Lower lobe of right lung (tissue), 2 donors: ENCODE results near the gene SLC6A3. TPM values are rescaled to one million over a fixed set of nuclear protein-coding genes. Genes with fewer than 3 reads are reported as not detected.
A peak's percentile ranks its signal among the peaks of the same experiment; 100 is the strongest.

Experiments
- ATAC-seq, 2 donors: fragments of 200-7000 bp; cut with Tn5 transposase; one replicate each; pipeline ENCODE4 v1.9.1; 2020 to 2022; ENCODE audit warnings: mild to moderate bottlenecking in 2 of 2, moderate library complexity in 2 of 2
- DNase-seq: peaks from one replicate; pipeline ENCODE4 v3.0.0-alpha.2; 2020
- H3K27ac ChIP-seq: fragments of 200-600 bp; one replicate; pipeline ENCODE4 v1.8.0; 2022
- H3K27me3 ChIP-seq: fragments of 200-600 bp; one replicate; pipeline ENCODE4 v1.8.0; 2022; ENCODE audit warnings: low read depth
- H3K36me3 ChIP-seq: fragments of 200-600 bp; one replicate; pipeline ENCODE4 v1.8.0; 2022; ENCODE audit warnings: mild to moderate bottlenecking
- H3K4me1 ChIP-seq: fragments of 200-600 bp; one replicate; pipeline ENCODE4 v1.8.0; 2022
- H3K4me3 ChIP-seq: fragments of 200-600 bp; one replicate; pipeline ENCODE4 v1.8.0; 2022; ENCODE audit warnings: mild to moderate bottlenecking
- H3K9me3 ChIP-seq: fragments of 200-600 bp; one replicate; pipeline ENCODE4 v1.8.0; 2022
- CTCF ChIP-seq: fragments of 200-600 bp; IDR thresholded peaks from one replicate; pipeline ENCODE4 v1.8.0; 2022; ENCODE audit warnings: antibody characterized with exemption, mild to moderate bottlenecking
- intact Hi-C: fragments of 100-400 bp; cut with DNase I; formaldehyde crosslinking; loops from one replicate; pipeline ENCODE4 v1.11.0; 2022
- total RNA-seq: library from RNA; stranded (reverse); fragmentation: NEBNext Ultra II Directional; extraction: Animal tissue kit (Norgen Biotek cat#: 25700); gene quantifications from one replicate; pipeline ENCODE4 v1.2.1, GENCODE V29; 2021
- donor health status: DM: no; HTN: yes; CAD: no; lungs with severe emphysema.

Gene SLC6A3
- total RNA-seq, 1 donor from 2014 or later: 0.12 TPM

- Histone ChIP-seq H3K4me3 (peak overlapping the region; percentile 27), H3K27ac (no peak overlapping the region), H3K27me3 (peaks cover 72% of the 10 kb centered on the region), H3K4me1 (peaks cover 15% of the 10 kb centered on the region), H3K9me3 (no peaks in the 10 kb centered on the region), H3K36me3 (no peaks in the 10 kb centered on the region)
- ATAC-seq: peak in 1 of 2 donors; percentile 5
- no peak for DNase-seq
- intact Hi-C loops: no loop called here
- no peak for TF ChIP-seq CTCF
Measured at GRCh38 chr5:1444361-1445189, 665 bp downstream of the SLC6A3 start.

- intact Hi-C loops: no loop called here
Measured at GRCh38 chr5:1443991-1444360, 1.3 kb downstream of the SLC6A3 start.

GRCh38 chr5:1443171-1443570, 2.1 kb downstream of the SLC6A3 start:
- TF ChIP-seq CTCF: no peak

More at GRCh38 chr5:1443991-1444360, 1.3 kb downstream of the SLC6A3 start:
- TF ChIP-seq CTCF: no peak
- Histone ChIP-seq H3K36me3 (no peaks in the 10 kb centered on the region), H3K4me1 (peaks cover 15% of the 10 kb centered on the region), H3K27me3 (peaks cover 74% of the 10 kb centered on the region), H3K4me3 (no peak overlapping the region), H3K27ac (no peak overlapping the region), H3K9me3 (no peaks in the 10 kb centered on the region)
- ATAC-seq: no peak
- DNase-seq: no peak

GRCh38 chr5:1442222-1443145, 2.8 kb downstream of the SLC6A3 start:
- intact Hi-C loops: no loop called here
- no peaks in the 10 kb centered on the region for H3K9me3 ChIP-seq
- no peak for TF ChIP-seq CTCF
- DNase-seq (no peak), ATAC-seq (no peak)
- H3K27ac ChIP-seq: no peak overlapping the region
- peaks cover 72% of the 10 kb centered on the region for H3K27me3 ChIP-seq
- no peaks in the 10 kb centered on the region for H3K36me3 ChIP-seq
- H3K4me1 ChIP-seq: peaks cover 15% of the 10 kb centered on the region
- H3K4me3 ChIP-seq: no peak overlapping the region

More at GRCh38 chr5:1443171-1443570, 2.1 kb downstream of the SLC6A3 start:
- ATAC-seq (no peak), DNase-seq (no peak)
- Histone ChIP-seq H3K9me3 (no peaks in the 10 kb centered on the region), H3K4me3 (no peak overlapping the region), H3K27me3 (peaks cover 77% of the 10 kb centered on the region), H3K27ac (no peak overlapping the region), H3K4me1 (peaks cover 15% of the 10 kb centered on the region), H3K36me3 (no peaks in the 10 kb centered on the region)
- intact Hi-C loops: no loop called here

- Histone ChIP-seq H3K36me3 (no peaks in the 10 kb centered on the region), H3K9me3 (no peaks in the 10 kb centered on the region), H3K4me3 (no peak overlapping the region), H3K27me3 (peaks cover 61% of the 10 kb centered on the region), H3K27ac (no peak overlapping the region), H3K4me1 (peaks cover 15% of the 10 kb centered on the region)
- intact Hi-C loops: no loop called here
- DNase-seq (no peak), ATAC-seq (no peak)
- no peak for TF ChIP-seq CTCF
Measured at GRCh38 chr5:1441166-1441865, 3.9 kb downstream of the SLC6A3 start.
